Upper lobe of left lung (tissue), 6 donors: ENCODE data around the gene PSAP. TPM values are rescaled to one million over a fixed set of nuclear protein-coding genes. Genes with fewer than 3 reads are reported as not detected.

Source experiments
- ATAC-seq, 2 donors: fragments of 200-7000 bp; cut with Tn5 transposase; one replicate each; pipeline ENCODE4 v1.9.1; 2022; ENCODE audit warnings: mild to moderate bottlenecking in 2 of 2, moderate library complexity in 2 of 2; ENCODE audit not compliant: low FRiP score in 2 of 2
- DNase-seq, 2 donors: peaks; one replicate each; pipeline ENCODE4 v3.0.0-alpha.2; 2019 to 2020
- H3K27ac ChIP-seq, 4 donors: fragments of 200-600 bp; sonication (generic); one replicate each; pipeline ENCODE4 v1.5.1; 2016 to 2019
- H3K27me3 ChIP-seq, 4 donors: fragments of 200-600 bp; sonication (generic); one replicate each; pipeline ENCODE4 v1.5.1; 2017 to 2019
- H3K36me3 ChIP-seq, 4 donors: fragments of 200-600 bp; sonication (generic); one replicate each; pipeline ENCODE4 v1.5.1; 2016 to 2019
- H3K4me1 ChIP-seq, 4 donors: fragments of 200-600 bp; sonication (generic); one replicate each; pipeline ENCODE4 v1.5.1; 2018 to 2019
- H3K4me3 ChIP-seq, 4 donors: fragments of 200-600 bp; sonication (generic); one replicate each; pipeline ENCODE4 v1.5.1; 2017 to 2019; ENCODE audit warnings: mild to moderate bottlenecking in 2 of 4, moderate library complexity in 1 of 4
- H3K9me3 ChIP-seq, 4 donors: fragments of 200-600 bp; sonication (generic); one replicate each; pipeline ENCODE4 v1.5.1; 2018 to 2019
- EP300 ChIP-seq, 4 donors: sonication (generic); formaldehyde crosslinking; IDR thresholded peaks; one replicate each; pipeline ENCODE4 v1.5.1; 2017; ENCODE audit warnings: antibody characterized with exemption in 4 of 4, control low read depth in 2 of 4
- POLR2A ChIP-seq, 4 donors: fragments of 450-650 bp; IDR thresholded peaks; one replicate each; pipeline ENCODE4 v1.5.1; 2016 to 2017; ENCODE audit warnings: antibody characterized with exemption in 4 of 4, mild to moderate bottlenecking in 2 of 4
- POLR2AphosphoS5 ChIP-seq, 2 donors: sonication (generic); formaldehyde crosslinking; IDR thresholded peaks; one replicate each; pipeline ENCODE4 v1.5.1; 2017; ENCODE audit warnings: antibody characterized with exemption in 2 of 2
- WGBS, 2 donors: methylation state at CpG; one replicate each; pipeline ENCODE4 v1.1.5; 2017 to 2018; 5-methylcytosine and 5-hydroxymethylcytosine counted together
- total RNA-seq, 6 donors: library from RNA; depleted of rRNA in 4 of 6; stranded (reverse); fragments of >200 nt in 4 of 6; gene quantifications; one replicate each; pipeline versions ENCODE4 v1.1.0 to v1.2.1, GENCODE V29; 2016 to 2021
- TF ChIP-seq, protein P1 (sequence below), 6 experiments: fragments of 450-650 bp in 4 of 6; fragments of 200-600 bp in 2 of 6; sonication (generic) in 2 of 6; IDR thresholded peaks; one replicate each; pipeline ENCODE4 v1.5.1; 2016 to 2019; ENCODE audit warnings: antibody characterized with exemption in 6 of 6
- donor health status: DM: no; HTN: no; CAD: no; lungs with moderate emphysema.
- donor health status: DM: no; HTN: yes; CAD: no; lungs with severe emphysema.

PSAP gene
- total RNA-seq, 6 donors from 2014 or later, result 776 to 2,056 (median 1,236) TPM

DNA sequence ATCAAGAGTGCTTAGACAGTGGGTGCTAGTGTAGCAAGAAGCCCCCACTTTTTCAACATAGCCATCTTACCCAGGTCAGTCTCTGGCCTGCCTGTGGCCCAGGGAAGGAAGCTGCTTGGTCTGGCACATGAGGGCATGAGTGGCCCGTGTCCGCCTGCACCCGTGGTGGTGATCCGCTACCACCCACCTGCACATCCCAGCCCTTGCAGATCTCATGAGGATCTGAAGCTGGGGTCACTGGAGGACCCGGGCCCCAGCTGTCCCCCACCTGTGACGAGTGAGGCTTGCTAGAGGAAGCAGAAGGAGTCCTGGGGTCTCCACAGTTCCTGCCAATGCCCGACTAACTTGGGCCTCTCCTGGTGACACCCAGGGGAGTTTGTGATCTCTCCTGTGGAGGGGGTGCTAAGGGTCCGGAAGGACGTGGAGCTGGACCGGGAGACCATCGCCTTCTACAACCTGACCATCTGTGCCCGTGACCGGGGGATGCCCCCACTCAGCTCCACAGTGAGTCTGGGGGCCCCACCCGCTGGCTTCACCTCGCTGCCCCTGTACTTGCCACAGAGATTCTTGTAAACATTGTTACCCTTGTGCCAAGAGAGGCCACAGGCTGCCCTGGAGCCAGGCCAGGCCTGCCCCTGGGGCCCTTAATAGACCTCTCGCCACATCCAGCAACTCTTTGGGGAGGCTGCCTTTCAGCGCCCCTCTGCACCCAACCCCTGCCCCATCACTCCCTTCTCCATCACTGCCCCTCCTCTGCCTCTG, 67.0 kb downstream of the PSAP start:
- TF ChIP-seq POLR2A (IDR thresholded peaks at IDR 0.05) (no peak), EP300 (IDR thresholded peaks at IDR 0.05) (no peak), POLR2AphosphoS5 (IDR thresholded peaks at IDR 0.05) (no peak)
- TF ChIP-seq, protein P1, sequence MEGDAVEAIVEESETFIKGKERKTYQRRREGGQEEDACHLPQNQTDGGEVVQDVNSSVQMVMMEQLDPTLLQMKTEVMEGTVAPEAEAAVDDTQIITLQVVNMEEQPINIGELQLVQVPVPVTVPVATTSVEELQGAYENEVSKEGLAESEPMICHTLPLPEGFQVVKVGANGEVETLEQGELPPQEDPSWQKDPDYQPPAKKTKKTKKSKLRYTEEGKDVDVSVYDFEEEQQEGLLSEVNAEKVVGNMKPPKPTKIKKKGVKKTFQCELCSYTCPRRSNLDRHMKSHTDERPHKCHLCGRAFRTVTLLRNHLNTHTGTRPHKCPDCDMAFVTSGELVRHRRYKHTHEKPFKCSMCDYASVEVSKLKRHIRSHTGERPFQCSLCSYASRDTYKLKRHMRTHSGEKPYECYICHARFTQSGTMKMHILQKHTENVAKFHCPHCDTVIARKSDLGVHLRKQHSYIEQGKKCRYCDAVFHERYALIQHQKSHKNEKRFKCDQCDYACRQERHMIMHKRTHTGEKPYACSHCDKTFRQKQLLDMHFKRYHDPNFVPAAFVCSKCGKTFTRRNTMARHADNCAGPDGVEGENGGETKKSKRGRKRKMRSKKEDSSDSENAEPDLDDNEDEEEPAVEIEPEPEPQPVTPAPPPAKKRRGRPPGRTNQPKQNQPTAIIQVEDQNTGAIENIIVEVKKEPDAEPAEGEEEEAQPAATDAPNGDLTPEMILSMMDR (IDR thresholded peaks at IDR 0.05), result no peak
- 86 to 88% methylated on average over 10 to 17 of the region's 17 CpGs for WGBS, 2 donors
- no peaks in the 10 kb centered on the region for H3K36me3 ChIP-seq
- H3K9me3 ChIP-seq, result no peaks in the 10 kb centered on the region
- peak in 1 of 2 donors; percentile 61 for DNase-seq
- ATAC-seq, result no peak
- no peak overlapping the region for H3K27ac ChIP-seq
- no peak overlapping the region for H3K4me3 ChIP-seq
- H3K27me3 ChIP-seq, result no peaks in the 10 kb centered on the region
- H3K4me1 ChIP-seq, result peaks cover 6 to 13% (median 11%) of the 10 kb centered on the region in 4 donors

DNA sequence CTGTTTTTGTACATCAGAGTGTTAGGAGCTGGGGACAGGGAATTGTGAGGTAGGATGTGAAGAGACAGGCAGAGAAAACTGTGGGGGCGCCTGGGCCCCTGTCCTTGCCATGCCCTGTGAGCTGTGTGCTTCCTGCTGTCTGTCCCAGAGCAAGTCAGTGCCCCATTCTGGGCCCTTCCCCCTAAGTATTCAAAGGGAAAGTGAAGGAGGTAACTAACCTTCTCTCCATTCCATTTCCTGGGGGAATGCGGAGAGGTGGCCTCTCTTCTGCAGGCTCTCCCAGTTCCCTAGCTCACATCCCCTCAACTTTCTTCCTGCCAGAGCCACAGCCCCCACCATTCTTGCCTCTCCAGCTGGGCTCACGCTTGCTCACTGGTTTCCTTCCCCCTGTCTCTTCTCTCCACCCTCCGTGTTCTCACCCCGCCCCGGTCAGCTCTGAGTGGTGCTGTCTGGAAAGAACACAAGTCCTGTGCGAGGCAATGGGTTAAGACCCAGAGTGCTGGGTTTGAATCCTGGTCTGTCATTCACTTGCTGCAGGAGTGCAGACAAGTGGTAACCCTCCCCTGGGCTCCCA, 68.0 kb downstream of the PSAP start:
- TF ChIP-seq POLR2A (IDR thresholded peaks at IDR 0.05) (no peak), EP300 (IDR thresholded peaks at IDR 0.05) (no peak), POLR2AphosphoS5 (IDR thresholded peaks at IDR 0.05) (no peak)
- TF ChIP-seq, protein P1 (IDR thresholded peaks at IDR 0.05), result no peak
- Histone ChIP-seq H3K27me3 (no peaks in the 10 kb centered on the region), H3K27ac (no peak overlapping the region), H3K4me1 (peaks cover 6 to 13% (median 11%) of the 10 kb centered on the region in 4 donors), H3K4me3 (no peak overlapping the region), H3K36me3 (no peaks in the 10 kb centered on the region), H3K9me3 (no peaks in the 10 kb centered on the region)
- no peak for DNase-seq
- WGBS, 2 donors, result 27 to 32% methylated on average over 7 of the region's 7 CpGs
- ATAC-seq, result peak in 1 of 2 donors; percentile 50

DNA sequence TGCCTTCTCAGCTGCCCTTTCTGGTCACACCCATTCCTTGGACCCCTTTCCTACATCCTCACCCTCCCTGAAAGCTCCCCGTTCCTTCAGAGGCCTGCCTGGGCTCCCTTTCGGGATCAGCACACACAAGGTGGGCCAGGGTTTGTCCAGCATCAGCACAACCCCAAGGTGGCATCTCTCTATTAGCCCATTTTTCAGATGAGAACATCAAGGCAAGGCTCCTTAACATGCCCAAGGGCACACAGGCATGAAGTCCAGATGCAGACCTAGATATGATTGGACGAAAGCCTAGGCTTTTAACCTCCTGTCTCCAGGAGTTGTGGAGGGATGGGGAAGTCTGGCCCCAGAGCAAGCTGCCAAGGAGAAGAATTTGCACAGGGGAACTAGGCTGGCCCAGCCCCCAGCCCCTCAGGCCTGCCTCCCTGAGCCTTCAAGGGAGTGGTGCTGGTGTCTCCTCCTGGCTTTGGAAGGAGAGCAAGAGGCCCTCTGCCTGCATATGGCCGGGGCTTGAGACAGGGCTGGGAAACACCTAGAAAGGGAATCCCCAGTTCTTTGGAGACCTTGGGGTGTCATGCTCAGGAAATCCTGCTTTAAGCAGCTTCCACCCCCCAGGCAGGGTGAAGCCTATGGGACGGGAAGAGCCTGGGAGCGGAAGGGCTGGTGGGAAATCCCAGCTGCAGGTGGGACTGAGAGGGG, 68.7 kb downstream of the PSAP start:
- 68 to 82% methylated on average over 6 of the region's 6 CpGs for WGBS, 2 donors
- TF ChIP-seq POLR2A (IDR thresholded peaks at IDR 0.05) (no peak), POLR2AphosphoS5 (IDR thresholded peaks at IDR 0.05) (no peak), EP300 (IDR thresholded peaks at IDR 0.05) (no peak)
- TF ChIP-seq, protein P1 (IDR thresholded peaks at IDR 0.05), result no peak
- Histone ChIP-seq H3K9me3 (no peaks in the 10 kb centered on the region), H3K27ac (no peak overlapping the region), H3K36me3 (no peaks in the 10 kb centered on the region), H3K27me3 (no peaks in the 10 kb centered on the region), H3K4me3 (no peak overlapping the region), H3K4me1 (peaks cover 6 to 13% (median 11%) of the 10 kb centered on the region in 4 donors)
- ATAC-seq (no peak), DNase-seq (no peak)

DNA sequence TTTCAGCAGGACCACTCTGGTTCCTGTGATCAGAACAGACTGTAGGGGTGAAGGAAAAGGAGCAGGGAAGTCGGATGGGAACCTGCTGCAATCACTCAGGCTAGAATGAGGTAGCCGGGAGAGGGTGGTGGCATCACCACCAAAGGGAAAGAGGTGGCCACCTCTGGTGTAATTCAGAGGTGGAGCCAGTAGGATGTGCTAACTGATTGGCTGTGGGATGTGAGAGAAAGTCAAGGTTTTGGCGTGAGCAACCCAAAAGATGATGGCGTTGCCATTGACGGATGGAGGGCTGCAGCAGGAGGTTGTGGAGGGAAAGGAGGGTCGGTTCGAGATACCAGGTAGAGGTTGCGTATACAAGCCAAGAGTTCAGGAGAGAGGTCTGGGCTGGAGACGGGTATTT, 70.3 kb downstream of the PSAP start:
- 81 to 92% methylated on average over 9 of the region's 9 CpGs for WGBS, 2 donors
- no peak for TF ChIP-seq EP300 (IDR thresholded peaks at IDR 0.05)
- TF ChIP-seq POLR2AphosphoS5 (IDR thresholded peaks at IDR 0.05), result no peak
- no peak for TF ChIP-seq POLR2A (IDR thresholded peaks at IDR 0.05)
- TF ChIP-seq, protein P1 (IDR thresholded peaks at IDR 0.05), result no peak
- Histone ChIP-seq H3K36me3 (no peaks in the 10 kb centered on the region), H3K27me3 (no peaks in the 10 kb centered on the region), H3K9me3 (no peaks in the 10 kb centered on the region), H3K4me1 (peaks cover 14 to 23% (median 20%) of the 10 kb centered on the region in 4 donors), H3K27ac (no peak overlapping the region), H3K4me3 (no peak overlapping the region)
- ATAC-seq (no peak), DNase-seq (no peak)
